ENCODE measurements around the gene PNLIPRP1. TPM values are rescaled to one million over a fixed set of nuclear protein-coding genes. Genes with fewer than 3 reads are reported as not detected.

PNLIPRP1 gene
- polyA plus RNA-seq, 1 donor = 0.13 TPM

- no peak for DNase-seq
Measured at GRCh38 chr10:116631871-116632295, 41.1 kb downstream of the PNLIPRP1 start.

DNA sequence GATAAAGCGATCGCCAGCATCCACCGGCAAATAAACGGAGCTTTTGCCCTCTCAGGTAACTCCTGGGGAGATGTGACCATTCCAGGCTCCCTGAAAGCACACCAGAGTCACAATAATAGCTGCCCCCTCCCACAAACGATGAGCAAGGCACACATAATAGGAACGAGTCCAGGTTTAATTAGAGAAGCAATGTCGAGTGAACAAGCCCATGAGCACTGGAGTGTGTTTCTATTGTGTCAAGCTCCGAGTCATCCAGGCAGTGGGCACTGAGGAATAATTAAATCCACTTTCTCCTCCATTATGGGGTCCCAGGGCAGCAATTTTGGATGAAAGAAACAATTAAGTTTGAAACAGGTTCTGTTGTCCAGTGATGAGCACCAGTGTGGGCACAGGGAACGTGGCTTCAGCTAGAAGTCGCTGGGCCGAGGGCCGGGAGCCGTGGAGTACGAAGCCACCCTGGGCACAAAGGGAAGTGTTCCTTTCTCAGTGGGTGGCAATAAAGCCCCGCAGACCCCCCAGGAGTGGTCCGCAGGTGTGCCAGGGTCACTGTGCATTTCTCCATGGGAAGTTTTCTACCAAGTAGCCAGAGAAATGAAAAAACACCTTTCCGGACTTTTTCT lies 41.9 kb downstream of the PNLIPRP1 start:
- DNase-seq = no peak

- no peak for DNase-seq
Measured at GRCh38 chr10:116633216-116633600, 42.4 kb downstream of the PNLIPRP1 start.

- DNase-seq = no peak
Measured at GRCh38 chr10:116634126-116634975, 43.6 kb downstream of the PNLIPRP1 start.

- no peak for DNase-seq
Measured at GRCh38 chr10:116636385-116636784, 45.6 kb downstream of the PNLIPRP1 start.

- no peak for DNase-seq
Measured at GRCh38 chr10:116636976-116637375, 46.2 kb downstream of the PNLIPRP1 start.

DNA sequence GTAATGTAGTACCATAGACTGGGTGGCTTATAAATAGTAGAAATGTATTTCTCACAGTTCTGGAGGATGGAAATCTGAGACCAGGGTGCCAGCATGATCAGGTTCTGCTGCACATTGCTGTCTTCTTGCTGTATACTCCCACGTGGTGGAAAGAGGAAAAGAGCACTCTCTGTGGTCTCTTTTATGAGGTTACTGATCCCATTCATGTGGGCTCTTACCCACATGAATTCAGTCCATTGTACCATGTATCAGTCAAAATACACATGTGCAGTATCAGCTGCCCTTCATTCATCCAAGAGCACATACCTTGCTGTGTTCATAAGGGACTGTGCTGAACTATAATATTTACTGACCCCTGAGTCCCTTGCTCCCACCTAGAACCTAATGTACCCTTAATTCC lies 47.1 kb downstream of the PNLIPRP1 start:
- DNase-seq = no peak

- no peak for DNase-seq
Measured at GRCh38 chr10:116646502-116646901, 55.7 kb downstream of the PNLIPRP1 start.

DNA sequence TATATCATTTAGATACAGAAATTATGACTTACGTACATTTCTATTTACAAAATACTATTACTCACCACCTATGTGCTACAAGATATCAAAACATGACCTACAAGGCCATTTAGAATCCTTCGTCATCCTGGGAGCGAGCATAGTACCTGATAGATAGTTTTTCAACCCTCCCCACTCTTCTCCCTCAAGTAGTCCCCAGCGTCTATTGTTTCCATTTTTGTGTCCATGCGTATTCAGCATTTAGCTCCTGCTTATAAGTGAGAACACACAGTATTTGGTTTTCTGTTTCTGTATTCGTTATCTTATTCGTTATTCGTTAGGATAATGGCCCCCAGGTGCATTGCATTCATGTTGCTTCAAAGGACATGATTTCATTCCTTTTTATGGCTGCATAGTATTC lies 58.1 kb downstream of the PNLIPRP1 start:
- DNase-seq = no peak

DNA sequence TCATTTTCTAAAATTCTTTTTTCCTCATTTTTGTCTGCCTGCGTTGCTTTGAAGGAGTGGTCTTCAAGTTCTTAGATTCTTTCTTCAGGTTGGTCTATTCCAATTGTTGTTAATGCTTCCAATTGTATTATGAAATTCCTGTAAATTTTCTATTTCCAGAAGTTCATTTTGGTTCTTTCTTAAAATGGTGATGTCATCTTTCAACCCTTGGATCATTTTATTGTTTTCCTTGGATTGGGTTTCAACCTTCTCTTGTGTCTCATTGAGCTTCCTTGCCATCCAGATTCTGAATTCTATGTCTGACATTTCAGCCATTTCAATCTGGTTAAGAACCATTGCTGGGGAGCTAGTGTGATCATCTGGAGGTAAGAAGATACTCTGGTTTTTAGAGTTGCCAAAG lies 63.1 kb downstream of the PNLIPRP1 start:
- no peak for DNase-seq

DNA sequence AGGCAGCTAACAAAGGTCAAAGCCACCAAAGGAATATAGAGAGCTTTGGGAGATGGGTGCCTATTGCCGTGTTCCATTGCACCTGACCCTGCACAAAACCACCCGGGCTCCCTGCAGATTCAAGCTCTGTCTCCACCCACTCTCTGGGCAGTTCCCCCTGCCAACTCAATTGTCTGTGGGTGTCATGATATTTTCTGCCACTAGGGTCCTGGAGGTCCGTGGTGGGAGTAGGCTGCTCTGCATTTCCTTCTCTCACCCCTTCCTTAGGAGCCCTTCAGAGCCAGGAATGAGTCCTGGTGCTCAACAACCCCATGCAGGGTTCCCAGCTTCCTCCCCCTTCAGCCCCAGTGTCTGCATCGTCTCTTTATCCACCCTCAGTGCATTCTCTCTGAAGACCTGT lies 64.1 kb downstream of the PNLIPRP1 start:
- DNase-seq = no peak

DNA sequence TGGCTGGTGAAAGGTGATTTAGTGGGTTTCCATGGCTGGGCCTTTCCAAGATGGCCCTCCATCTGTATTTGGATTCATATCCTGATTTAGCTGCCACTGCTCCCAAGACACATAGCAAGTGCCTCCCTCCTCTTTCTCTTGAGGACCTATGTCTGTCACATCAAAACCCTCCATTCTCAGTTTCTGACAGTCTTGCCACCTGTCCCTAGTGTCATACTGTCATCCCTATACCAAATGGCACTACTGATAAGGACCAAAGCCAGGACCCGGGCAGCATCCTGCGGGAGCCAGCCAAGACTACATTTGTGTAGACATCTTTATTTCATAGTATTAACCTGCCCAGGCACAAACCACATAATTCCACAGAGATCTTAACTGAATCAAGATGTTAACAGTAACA lies 64.8 kb downstream of the PNLIPRP1 start:
- no peak for DNase-seq

DNA sequence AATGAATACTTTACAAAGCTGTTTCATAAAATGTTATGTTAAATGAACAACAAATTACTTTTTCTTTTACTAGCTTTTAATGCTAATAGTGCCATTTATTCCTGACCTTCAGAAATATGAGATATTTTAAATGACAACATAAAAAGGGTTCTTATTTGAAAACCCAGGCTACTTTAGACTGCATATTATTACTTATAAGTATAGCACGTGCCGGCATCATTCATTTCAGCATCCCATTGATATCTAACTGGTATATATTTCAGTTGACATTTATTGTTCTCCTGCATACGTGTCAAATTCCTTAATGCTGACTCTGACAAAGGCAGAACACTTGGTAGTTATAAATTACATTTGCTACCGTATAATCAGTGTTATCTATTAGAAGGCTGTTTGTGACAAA lies 65.3 kb downstream of the PNLIPRP1 start:
- no peak for DNase-seq

DNA sequence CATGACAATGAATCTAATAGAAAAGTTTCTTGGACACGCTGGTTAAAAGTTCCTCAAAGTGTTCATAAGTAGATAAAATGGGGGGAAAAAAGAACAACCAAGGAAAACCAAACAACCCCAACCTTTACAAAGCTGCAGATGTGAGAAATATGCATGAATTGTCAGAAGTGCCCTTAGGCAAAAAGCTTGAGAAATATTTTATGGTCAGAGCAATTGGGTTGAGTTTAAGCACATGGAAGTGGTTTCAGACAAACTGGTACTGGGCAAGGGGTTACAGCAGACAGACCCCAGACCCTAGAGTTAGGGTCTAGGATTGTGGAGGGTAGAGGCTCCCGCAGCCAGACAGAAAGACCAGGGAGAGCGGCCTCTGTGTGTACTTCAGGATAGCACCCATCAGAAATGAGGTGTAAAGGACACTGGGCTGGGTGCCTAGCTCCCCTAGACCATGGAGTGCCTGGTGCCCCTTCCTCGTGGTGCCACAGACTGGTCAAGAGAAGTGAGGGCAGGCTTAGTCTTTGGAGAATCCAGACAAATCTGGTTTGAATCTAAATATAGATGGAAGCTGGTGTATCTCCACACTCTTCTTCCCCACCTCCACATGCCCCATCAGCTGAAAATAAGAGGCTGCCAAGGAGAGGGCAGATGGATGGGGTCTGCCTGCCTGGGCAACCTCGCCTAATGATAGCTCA lies 67.2 kb downstream of the PNLIPRP1 start:
- DNase-seq = no peak

Other genes with a start within 250 kb of the PNLIPRP1 start
- not detected for gene PNLIPRP3, start 163.1 kb upstream of the PNLIPRP1 start, polyA plus RNA-seq (ENCODE audit: insufficient read length)
- not detected for gene PNLIP, start 45.0 kb upstream of the PNLIPRP1 start, polyA plus RNA-seq (ENCODE audit: insufficient read length)
- gene PNLIPRP2, start 30.0 kb downstream of the PNLIPRP1 start, polyA plus RNA-seq (ENCODE audit: insufficient read length) = not detected
- 51.3 TPM for gene HSPA12A, start 151.6 kb downstream of the PNLIPRP1 start, polyA plus RNA-seq (ENCODE audit: insufficient read length)

All from left kidney (tissue), 2 donors.